Measurements from ENCODE around the gene CYGB.

CYGB gene

DNA sequence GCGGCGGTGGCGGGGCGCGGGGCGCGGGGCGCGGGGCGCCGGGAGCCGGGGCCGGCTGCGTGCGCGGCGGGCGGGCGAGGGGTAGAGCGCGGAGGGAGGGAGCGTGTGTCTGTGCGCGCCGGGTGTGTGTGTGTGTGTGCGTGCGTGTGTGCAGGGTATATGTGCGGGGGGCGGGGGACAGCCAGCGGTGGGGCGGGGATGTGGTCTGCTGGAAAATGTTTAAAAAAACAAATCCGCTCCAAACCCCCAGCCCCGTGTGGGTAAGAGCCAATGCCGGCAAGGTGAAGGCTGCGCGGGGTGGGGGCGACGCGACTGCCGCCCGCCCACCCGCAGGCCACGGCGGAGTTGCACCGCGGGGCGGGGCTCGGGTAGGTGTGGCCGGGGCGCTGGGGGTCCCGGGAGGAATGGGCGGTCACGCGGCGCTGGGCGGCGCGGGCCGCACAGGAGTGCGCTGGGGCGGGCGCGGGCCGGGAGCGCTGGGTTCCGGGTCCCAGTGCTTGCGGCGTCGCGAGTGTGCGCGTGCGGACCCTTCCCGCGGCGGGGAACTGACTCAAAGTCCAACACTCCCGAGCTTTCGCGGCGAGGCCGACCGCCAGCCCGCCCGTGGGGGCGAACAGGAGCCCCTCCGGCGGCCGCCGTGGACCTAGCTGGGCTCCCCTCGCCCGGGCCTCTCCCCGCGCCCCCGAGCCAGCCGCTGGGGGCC lies at the start of gene CYGB:
CYGB (minus strand) TSS at position 132 of the 703 bp plus-strand sequence. CDS start 167 bp downstream, outside the sequence.
- no peak for DNase-seq (ENCODE audit: low read depth)

DNA sequence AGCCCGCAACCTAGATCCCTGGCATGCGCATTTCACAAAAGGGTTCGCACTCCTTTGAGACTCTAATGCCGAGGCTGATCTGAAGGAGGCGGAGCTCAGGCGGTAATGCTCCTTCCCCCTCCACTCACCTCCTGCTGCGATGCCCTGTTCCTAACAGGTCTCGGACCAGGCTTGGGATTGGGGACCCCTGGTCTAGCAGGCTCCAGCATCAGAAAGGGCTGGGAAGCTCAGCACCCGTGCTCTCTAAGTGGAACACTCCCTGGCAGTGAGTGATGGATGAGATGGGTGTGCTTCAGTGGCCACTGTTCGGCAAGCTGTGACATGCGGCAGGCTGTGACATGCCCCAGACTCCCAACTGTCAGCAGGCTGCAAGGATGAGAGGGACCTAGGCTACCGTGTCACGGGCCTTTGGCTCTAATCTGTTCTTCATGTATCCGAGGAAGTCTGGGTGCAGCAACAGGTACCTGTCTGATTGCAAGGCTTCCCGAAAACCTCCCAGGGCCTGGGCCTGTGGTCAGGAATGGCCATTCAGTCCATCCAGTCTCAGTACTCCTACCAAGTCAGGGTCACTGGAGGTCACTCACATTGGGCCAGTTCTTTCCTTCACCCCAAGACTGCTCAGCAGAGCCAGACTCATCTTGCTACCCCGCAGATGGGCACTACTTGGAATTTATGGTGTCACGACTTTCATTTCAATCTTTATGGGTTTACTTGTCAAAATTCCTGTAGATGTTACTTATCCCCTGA lies 49.4 kb upstream of the CYGB start:
- DNase-seq (ENCODE audit: low read depth) = no peak

DNA sequence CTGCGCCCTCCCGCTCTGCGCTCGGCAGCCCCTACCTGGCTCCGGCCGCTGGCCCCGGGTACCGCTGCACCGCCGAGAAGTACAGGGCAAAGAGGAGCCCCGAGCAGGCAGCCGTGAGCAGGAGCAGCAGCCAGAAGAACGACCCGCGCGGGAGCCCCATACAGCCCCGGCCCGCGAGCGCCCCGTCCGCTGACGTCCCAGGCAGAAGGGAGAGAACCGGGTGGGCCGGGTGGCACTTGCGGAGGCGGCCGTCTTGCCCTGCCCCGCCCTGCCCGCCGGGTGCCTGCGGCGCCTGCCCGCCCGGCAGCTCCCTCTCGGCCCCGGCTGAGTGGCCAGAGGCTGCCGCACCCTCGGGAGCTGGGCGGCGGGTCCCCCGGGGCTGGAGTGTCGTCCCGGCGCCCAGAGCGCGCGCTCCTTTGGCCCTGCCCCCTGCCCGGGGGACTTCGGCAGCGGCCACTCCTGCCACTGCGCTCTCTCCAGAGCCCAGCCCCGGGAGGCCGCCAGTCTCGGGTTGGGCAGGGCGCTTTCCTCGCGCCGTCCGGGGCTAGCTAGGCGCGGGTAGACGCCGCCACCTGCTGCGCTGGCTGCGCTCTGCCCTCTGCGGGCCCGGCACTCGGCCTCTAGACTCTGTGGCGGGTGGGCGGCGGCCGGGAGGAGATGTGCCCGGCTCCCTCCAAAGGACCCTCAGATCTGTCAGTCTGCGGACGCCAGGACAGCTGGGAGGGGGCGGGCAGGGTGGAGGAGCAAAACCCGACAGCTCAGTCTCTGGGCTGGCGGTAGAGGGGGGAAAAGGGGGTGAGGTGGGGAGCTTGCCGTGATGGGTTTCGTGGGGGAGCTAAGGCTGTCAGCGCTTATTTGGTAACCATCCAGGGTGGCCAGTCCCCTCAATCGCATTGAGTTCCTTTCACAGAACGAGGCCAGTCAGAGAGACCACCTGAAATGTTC lies 48.4 kb upstream of the CYGB start, which contains the start of gene ST6GALNAC2:
ST6GALNAC2 (minus strand) TSS at position 212 of the 945 bp plus-strand sequence; CDS start at position 160, 52 bp downstream.
- no peak for DNase-seq (ENCODE audit: low read depth)

DNA sequence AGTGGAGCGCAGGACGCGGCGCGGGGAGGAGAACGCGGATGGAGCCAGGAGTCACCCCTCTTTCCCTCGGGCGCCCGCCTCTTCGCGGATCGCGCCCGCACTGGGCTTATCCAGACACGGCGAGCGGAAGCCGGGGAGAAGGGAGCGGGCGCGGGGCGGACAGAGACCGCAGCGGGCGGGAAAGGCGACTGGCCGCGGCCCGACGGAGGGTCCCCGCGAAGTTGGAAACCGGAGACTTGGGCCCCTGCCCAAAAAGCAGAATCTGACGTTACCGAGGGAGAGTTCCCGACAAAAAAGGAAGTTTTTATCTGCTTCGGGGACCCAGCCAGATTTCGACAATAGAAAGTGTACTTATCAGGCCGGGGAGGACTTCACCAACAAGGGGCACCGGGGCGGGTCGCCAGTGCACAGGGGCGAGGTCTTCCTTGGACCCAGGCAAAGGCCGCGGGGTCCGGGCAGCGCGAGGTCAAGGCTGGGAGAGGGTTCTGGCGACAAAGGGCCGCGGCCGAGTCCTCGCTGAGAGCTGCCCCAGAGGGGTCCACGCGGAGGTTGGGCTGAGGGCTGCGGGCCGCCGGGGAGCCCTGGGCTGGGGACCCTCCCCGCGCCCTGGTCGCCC lies 47.6 kb upstream of the CYGB start:
- no peak for DNase-seq (ENCODE audit: low read depth)

DNA sequence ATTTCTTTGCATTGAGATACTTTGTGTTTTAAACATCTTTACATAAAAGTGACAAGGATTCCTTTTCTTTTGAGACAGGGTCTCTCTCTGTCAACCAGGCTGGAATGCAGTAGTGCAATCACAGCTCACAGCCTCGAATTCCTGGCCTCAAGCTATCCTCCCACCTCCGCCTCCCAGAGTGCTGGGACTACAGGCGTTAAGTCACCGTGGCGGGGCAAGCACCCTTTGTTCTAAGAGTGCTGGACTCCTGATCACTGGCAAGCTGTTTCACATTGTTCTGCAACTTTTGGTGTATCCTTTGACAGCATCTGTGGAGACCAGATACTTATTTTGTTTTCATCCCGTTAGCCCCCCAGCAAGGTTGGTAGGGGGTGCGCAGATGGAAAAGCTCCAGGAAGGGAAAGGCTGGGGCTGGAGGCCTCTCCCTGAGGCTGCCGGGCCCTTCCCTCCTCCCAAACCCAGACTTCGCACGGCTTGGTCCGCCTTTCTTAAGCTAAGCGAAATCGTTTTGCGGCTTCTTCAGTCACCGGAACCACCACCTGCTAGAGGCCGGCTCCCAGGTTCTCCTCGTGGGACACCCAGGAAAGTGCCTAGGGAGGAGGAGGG lies 47.0 kb upstream of the CYGB start:
- DNase-seq (ENCODE audit: low read depth) = no peak

DNA sequence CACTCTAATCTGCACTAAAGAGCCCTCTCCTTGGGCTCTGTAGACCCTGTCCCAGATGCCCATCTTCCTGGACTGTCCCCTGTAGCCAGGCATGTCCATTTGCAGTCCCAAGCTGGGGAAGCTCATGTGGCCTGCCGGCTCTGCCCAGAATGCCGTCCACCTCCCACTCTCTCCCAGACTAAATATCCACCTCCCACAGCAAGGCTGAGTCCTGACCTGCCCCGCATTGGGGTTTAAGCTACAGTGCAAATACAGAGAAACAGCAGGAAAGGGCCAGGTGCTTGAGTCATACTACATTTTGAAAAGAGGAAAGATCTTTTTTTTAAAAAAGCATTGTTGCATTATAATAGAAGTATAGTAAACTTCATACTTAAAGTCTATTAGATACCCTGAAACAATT lies 45.2 kb upstream of the CYGB start:
- no peak for DNase-seq (ENCODE audit: low read depth)

DNA sequence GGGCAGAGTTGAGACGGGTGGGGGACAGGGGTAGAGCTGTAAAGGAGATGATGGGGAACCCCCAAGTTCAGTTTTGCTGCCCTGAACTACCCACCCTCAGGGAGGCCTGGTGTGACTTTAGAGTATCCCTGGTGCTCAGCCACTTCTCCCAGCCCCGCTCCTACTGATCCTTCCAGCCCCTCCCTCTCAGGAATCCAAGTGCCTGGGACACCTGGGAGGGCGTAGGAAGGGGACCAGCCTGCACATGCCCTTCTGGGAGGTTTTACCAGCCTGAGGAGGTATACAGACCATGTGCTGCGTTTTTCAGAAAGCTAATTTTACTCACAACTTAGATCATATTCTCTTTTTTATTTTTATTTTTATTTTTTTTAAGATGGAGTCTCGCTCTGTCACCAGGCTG lies 44.0 kb upstream of the CYGB start:
- no peak for DNase-seq (ENCODE audit: low read depth)

DNA sequence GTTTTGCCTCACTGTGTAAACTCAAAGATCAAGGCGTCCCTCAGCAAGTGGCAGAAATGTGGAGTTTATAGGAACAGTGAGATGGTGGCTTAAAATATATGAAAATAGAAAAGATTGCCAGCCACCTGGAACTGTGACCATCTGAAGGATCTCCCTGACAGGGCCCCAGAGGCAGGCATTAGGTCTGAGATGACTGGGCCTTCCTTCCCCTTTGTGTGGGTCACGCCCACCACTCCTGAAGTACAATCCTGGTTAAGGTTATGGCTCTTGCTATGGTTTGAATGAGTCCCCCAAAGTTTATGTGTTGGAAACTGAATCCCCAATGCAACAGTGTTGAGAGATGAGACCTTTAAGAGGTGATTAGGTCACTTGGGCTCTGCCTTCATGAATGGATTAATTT lies 41.8 kb upstream of the CYGB start:
- no peak for DNase-seq (ENCODE audit: low read depth)

DNA sequence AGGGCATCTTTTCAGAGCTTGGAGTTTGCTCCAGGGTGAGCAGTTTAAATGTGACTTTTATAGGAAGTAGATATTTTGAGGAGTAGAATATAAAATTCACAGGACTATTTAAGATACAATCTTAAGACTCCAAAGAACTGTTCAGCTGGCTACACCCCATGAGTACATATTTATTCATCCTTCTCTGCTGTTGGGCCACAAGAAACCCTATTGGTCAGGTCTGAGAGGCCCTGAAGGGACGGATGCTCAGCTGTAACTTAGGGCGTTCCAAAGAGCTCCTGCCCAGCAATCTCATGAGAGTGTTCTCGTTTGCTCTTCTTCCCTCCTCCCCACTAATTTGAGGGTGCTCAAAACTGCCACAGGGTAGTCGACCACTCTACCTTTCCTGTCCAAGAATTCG lies 40.9 kb upstream of the CYGB start:
- DNase-seq (ENCODE audit: low read depth) = no peak

DNA sequence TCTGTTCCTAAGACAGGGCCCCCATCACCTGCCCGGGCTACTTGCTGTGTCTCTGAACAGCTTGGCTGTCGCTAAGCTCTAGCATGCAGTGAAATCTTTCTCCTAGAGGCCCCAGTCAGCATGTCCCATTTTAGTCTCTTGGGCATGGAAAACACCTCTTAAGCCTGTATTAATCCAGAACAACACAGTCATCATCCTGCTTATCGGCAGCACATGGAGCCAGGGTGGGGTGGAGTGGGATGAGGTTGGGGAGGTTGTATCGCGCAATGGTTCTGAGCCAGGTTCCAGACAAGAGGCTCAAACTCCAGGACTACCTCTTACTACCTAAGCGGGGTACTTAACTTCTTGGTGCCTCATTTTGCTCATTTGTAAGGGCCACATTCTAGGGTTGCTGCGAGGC lies 40.4 kb upstream of the CYGB start:
- DNase-seq (ENCODE audit: low read depth) = no peak

DNA sequence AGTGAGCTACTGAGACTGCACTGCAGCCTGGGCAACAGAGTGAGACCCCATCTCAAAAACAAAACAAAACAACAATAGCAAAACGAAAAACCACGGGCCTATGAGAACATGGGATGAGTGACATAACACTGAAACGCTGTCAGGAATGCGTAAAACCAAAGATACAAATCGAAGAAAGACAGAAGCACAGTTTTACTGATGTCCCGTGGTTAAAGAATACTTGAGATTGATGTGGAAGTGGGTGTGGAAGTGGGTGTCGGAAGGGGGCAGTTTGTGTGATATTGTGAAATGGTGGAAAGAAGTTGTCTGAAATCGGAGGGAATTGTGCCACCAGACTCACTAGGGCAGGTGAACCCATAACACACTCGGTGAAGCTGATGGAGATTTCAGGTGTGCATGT lies 38.7 kb upstream of the CYGB start:
- DNase-seq (ENCODE audit: low read depth) = no peak

DNA sequence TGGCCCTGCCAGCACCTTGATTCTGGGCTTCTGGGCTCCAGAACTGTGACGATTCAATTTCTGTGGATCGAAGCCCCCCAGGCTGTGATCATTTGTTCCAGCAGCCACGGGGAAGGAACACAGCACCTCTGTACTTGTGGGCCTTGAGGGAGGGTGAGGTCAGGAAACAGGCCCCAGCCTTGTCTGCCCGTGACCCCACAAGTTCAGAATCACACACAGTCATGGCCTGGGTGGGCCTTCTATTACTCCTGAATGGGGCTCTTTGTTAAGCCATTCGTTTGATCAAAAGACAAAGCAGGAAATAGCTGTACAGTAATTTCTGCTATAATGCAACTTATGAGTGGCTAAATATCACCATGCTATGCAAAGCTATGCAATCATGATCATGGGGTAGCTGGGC lies 38.1 kb upstream of the CYGB start:
- no peak for DNase-seq (ENCODE audit: low read depth)

DNA sequence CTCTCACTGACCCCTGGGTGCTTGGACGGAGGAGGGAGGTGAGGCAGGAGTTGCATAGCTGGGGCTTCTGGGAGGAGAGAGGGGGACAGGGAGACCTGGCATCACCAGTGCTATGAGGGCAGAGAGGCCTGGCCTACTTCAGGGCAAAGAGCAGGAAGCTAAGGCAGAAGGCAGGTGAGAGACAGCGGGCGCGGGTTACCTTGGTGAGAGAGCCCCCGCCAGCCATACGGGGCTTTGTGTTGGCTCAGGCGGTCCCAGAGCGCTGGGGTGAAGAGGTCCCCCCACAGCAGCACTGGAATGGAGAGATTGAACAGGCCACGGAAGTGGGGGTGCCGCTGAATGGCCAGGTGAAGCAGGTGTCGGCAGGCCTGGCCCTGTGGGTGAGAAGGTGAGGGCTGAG lies 36.7 kb upstream of the CYGB start:
- no peak for DNase-seq (ENCODE audit: low read depth)

DNA sequence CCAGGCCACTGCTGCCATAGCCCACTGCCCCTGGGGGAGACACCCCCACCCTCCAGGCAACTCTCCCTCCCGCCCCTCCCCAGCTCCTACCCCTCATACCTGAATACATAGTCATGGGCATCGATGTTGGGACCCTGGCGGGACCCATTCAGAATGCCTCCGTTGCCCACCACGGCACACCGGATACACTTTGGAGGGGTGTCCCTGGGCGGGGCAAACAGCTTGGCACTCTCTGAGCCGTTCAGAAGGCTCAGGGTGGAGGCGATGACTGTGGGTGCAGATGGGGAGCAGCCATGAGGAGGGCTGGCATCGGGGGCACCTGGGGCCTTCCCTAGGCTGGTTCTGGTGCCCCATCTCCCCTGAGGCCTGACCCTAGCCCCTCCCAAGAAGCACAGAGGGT lies 35.6 kb upstream of the CYGB start:
- no peak for DNase-seq (ENCODE audit: low read depth)

DNA sequence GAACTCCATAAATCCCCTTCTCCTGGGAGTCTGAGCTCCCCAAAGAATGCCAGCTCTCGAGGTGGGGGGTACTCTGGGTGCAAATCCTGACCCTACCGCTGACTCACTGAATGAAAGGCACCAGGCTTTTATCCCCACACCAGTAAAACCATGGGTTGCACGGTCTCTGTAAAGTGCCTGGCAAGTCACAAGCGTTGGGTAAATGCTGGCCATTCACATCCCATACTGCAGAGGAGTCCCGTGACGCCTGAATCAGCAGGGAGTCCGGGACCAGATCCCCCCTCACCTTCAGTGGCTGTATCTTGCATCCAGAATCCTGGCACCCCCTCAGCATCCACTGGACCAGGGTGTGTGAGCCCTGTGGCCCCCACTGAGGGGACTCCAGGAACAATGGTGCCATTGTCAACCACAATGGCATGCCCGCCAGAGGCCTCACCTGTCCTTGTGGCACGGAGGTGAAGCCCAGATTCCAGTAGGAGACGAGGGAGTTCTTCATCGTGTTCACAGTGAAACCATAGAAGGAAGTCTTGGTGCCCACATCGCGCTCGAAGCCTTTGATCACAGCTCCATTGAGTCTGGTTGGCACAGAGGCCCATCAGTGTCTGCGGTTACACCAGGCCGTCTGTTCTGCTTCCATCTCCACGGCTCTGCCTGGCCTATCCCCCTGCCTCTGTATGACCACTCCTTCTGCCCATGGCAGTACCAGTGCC lies 34.8 kb upstream of the CYGB start:
- no peak for DNase-seq (ENCODE audit: low read depth)

DNA sequence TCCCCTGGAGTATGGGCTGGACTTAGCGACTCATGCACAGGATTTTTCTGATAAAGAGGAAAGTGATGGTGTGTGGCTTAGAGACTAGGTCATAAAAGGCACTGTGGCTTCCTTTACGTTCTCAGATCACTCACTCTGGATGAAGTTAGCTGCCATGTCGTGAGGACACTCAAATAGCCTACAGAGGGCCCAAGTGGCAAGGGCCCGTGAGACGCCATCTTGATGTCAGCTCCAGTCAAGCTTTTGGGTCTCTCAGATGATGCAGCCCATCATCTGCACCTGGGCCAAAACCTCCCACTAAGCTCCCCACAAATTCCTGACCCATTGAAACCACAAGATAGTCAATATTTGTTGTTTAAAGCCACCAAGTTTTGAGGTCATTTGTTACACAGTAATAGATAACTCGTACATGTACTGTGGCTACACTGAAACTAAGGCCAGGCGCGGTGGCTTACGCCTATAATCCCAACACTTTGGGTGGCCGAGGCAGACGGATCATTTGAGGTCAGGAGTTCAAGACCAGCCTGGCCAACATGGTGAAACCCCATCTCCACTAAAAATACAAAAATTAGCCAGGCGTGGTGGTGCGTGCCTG lies 33.5 kb upstream of the CYGB start:
- no peak for DNase-seq (ENCODE audit: low read depth)

DNA sequence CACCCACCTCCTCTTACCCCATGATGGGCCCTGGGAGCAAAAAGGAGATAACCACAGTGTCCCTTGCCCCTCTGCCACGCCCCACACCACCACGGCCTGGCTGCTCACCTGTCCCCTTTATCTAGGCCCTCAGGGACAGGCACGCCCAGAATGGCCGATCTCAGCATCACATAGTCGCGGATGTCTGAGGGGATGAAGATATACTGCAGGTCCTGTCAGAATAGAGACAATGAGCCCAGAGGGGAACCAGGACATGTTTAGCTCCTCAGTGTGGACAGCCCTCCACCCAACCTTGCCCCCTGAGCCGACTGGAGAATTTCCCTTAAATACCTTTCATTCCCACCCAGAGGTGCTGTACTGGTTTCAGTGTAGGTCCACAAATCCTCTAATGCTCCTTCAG lies 32.9 kb upstream of the CYGB start:
- DNase-seq (ENCODE audit: low read depth) = no peak

DNA sequence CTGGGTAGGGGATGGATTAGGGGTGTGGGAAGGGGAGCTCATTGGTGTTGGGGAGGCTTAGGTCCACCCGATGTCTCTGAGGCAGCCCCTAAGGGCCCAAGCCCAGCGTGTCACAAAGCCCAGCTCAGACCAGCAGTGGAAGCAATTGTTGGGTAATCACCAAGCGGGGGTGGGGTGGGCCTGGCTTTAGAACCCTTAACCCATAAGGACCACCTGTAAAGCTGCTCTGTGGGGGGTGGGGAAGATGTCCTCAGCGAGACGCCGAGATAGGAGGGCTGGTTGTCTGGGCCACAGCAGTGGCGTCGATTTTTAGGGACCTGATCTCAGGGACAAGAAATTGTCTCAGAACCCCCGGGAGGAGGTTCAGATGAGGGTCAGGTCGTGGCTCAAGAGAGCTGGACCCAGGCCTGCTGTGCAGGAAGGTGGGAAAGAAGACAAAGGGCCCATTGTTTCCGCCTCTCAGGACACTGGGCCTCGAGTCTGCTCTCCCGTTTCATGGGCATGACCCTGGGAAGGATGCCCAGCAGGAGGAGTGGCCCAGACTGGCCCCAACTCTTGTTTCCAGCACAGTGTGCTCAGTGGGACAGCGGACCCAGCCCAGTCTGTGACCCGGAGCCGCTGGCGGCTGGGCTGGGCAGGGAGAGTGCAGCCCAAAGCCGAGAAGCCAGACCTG lies 32.2 kb upstream of the CYGB start:
- no peak for DNase-seq (ENCODE audit: low read depth)

DNA sequence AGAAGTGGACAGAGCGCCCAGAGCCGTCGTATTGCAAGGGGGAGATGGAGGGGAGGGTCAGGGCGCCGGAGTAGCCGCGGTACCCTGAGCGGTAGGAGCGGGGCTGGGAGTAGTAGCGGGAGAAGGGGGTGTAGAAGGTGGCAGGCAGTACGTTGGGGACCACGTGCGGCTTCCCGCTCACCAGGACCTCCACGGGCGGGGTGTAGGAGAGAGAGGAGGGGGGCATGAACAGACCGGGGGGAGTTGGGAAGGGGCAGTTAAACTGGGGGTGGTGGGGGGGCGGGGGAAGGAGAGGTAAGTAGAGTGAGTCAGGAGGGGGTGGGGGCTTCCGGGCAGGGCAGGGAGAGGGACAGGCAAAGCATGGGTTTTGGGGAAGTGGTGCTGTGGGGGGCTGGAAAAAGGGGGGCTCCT lies 31.3 kb upstream of the CYGB start:
- DNase-seq (ENCODE audit: low read depth) = no peak
